Measurements from ENCODE around the gene PSPN.
"Not testable (repeated sequence)": the region's sequence is repeated elsewhere in the genome, so short reads cannot be mapped to it uniquely, and the experiment has no call there.

Gene PSPN

GRCh38 chr19:6373813-6374108, 2.0 kb downstream of the PSPN start:
- in situ Hi-C loops (cut with MboI; ENCODE audit: low sequenced_read_pairs, unreplicated experiment) = no loop called here
- no peak for DNase-seq (ENCODE audit: low spot score)

GRCh38 chr19:6373096-6373812, 2.5 kb downstream of the PSPN start:
- DNase-seq (ENCODE audit: low spot score) = peak; percentile 98
- no peak for TF ChIP-seq CTCF (IDR thresholded peaks at IDR 0.05; ENCODE audit: borderline replicate concordance, control extremely low read depth, extremely low read depth, insufficient read depth, missing control alignments)
- in situ Hi-C loops (cut with MboI; ENCODE audit: low sequenced_read_pairs, unreplicated experiment) = no loop called here

More at GRCh38 chr19:6373813-6374108, 2.0 kb downstream of the PSPN start:
- TF ChIP-seq CTCF (IDR thresholded peaks at IDR 0.05; ENCODE audit: borderline replicate concordance, control extremely low read depth, extremely low read depth, insufficient read depth, missing control alignments) = no peak

GRCh38 chr19:6372594-6373095, 3.1 kb downstream of the PSPN start, which contains the start of gene ALKBH7:
Gene ALKBH7 (plus strand): TSS chr19:6372794. CDS start chr19:6372821, 27 bp downstream.
- in situ Hi-C loops (cut with MboI; ENCODE audit: low sequenced_read_pairs, unreplicated experiment) = no loop called here

GRCh38 chr19:6364353-6364752, 11.4 kb downstream of the PSPN start:
- no peak for TF ChIP-seq CTCF (IDR thresholded peaks at IDR 0.05; ENCODE audit: borderline replicate concordance, control extremely low read depth, extremely low read depth, insufficient read depth, missing control alignments)
- in situ Hi-C loops (cut with MboI; ENCODE audit: low sequenced_read_pairs, unreplicated experiment) = no loop called here
- DNase-seq (ENCODE audit: low spot score) = no peak

More at GRCh38 chr19:6372594-6373095, 3.1 kb downstream of the PSPN start, which contains the start of gene ALKBH7:
- DNase-seq (ENCODE audit: low spot score) = peak; percentile 94
- TF ChIP-seq CTCF (IDR thresholded peaks at IDR 0.05; ENCODE audit: borderline replicate concordance, control extremely low read depth, extremely low read depth, insufficient read depth, missing control alignments) = no peak

GRCh38 chr19:6362351-6362801, 13.4 kb downstream of the PSPN start:
- no peak for TF ChIP-seq CTCF (IDR thresholded peaks at IDR 0.05; ENCODE audit: borderline replicate concordance, control extremely low read depth, extremely low read depth, insufficient read depth, missing control alignments)
- in situ Hi-C loops (cut with MboI; ENCODE audit: low sequenced_read_pairs, unreplicated experiment) = no loop called here
- no peak for DNase-seq (ENCODE audit: low spot score)

- in situ Hi-C loops (cut with MboI; ENCODE audit: low sequenced_read_pairs, unreplicated experiment) = no loop called here
These were observed 13.7 kb downstream of the PSPN start for GRCh38 chr19:6362027-6362350.

GRCh38 chr19:6360857-6361216, 14.9 kb downstream of the PSPN start:
- DNase-seq (ENCODE audit: low spot score); in situ Hi-C loops (cut with MboI; ENCODE audit: low sequenced_read_pairs, unreplicated experiment): not testable (repeated sequence)

More at GRCh38 chr19:6362027-6362350, 13.7 kb downstream of the PSPN start:
- no peak for DNase-seq (ENCODE audit: low spot score)
- TF ChIP-seq CTCF (IDR thresholded peaks at IDR 0.05; ENCODE audit: borderline replicate concordance, control extremely low read depth, extremely low read depth, insufficient read depth, missing control alignments) = no peak

GRCh38 chr19:6360445-6360844, 15.3 kb downstream of the PSPN start:
- in situ Hi-C loops (cut with MboI; ENCODE audit: low sequenced_read_pairs, unreplicated experiment); DNase-seq (ENCODE audit: low spot score): not testable (repeated sequence)

All from GM13976 (cell line).